Stimulated activated CD8-positive, alpha-beta memory T cell treated with anti-CD3 and anti-CD28 coated beads, Interleukin-15, amount 100 ng/mL, for 1 hour (primary cell): ENCODE measurements around the gene CHCHD1.
A peak's percentile ranks its signal among the peaks of the same experiment; 100 is the strongest.
"Not testable (repeated sequence)": the region's sequence is repeated elsewhere in the genome, so short reads cannot be mapped to it uniquely, and the experiment has no call there.

Experiments
- DNase-seq: peaks from one replicate; pipeline ENCODE4 v3.0.0-alpha.2; 2020; ENCODE audit warnings: low read depth

The CHCHD1 gene

GRCh38 chr10:73781879-73782748 is at the start of gene CHCHD1:
TSS of gene CHCHD1 (plus strand) at chr10:73782048. CDS start at chr10:73782076, 28 bp downstream.
- peak; percentile 84 for DNase-seq

DNA sequence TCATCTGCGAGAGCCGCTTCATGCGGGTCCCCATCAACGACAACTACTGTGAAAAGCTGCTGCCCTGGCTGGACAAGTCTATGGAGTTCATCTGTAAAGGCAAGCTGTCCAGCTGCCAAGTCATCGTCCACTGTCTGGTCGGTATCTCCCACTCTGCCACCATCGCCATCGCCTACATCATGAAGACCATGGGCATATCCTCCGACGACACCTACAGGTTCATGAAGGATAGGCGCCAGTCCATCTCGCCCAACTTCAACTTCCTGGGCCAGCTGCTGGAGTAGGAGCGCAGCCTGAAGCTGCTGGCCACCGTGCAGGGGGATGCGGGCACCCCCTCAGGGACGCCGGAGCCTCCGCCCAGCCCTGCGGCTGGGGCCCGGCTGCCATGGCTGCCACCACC is 49.4 kb upstream of the CHCHD1 start:
- DNase-seq, result no peak

DNA sequence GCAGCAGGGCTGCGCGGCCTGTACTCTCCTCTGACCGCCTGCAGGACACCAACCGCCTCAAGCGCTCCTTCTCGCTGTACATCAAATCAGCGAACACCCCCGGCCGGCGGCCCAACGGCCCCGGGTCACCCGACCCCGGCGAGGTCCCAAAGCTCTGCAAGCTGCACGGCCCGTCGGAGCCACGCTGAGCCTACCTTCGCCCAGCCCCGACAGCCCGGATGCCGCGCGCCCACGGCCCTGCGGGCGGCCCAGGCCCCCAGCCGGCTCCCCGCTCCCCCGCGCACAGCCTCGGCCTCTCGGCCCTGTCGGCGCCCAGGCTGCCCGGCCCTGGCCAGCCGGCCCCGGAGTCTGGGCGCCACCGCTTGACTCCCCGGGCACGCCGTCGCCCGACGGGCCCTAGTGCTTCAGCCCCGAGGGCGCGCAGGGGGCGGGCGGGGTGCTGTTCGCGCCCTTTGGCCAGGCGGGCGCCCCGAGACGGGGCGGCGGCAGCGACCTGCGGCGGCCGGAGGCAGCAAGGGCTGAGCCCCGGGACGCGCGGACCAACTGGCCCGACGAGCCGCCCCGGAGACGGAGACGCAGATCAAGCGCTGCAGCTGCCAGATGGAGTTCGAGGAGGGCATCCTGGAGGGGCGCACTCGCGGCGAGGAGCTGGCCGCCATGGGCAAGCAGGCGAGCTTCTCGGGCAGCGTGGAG is 48.8 kb upstream of the CHCHD1 start:
- DNase-seq, result no peak

DNA sequence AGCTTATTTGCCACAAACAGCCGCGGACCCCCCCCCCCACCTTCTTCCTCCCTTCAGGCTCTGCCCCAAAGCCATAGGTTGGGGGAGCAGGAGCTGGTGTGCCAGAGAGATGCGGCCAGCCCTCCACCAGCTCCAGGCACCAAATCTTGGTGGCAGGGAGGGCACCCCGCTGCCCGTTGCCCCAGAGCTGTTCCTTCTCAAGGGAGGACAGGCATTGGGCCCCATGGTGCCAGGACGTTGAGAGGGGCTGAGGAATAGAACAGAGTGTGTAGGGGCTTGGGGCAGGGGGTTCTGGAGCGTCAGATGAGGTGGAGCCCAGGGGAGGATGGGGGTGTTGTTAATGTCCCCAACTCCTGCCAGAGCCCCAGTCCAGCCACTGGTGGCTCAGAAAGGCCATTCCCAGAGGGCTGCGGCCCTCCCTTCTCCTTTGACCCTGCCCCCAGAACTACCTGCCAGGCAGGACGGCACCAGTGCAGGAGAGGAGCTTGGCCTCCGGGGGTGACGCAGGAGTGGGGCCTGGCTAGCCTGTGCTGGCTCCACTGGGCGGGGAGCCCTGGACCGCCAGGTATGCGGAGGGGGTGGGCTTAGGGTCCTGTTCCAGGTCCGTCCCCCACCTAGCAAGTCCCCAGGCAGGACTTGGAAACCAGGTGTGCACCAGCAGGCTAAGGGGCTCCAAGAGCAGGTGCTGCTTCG is 47.7 kb upstream of the CHCHD1 start:
- no peak for DNase-seq

- no peak for DNase-seq
Observed at GRCh38 chr10:73734796-73735305, 47.0 kb upstream of the CHCHD1 start.

DNA sequence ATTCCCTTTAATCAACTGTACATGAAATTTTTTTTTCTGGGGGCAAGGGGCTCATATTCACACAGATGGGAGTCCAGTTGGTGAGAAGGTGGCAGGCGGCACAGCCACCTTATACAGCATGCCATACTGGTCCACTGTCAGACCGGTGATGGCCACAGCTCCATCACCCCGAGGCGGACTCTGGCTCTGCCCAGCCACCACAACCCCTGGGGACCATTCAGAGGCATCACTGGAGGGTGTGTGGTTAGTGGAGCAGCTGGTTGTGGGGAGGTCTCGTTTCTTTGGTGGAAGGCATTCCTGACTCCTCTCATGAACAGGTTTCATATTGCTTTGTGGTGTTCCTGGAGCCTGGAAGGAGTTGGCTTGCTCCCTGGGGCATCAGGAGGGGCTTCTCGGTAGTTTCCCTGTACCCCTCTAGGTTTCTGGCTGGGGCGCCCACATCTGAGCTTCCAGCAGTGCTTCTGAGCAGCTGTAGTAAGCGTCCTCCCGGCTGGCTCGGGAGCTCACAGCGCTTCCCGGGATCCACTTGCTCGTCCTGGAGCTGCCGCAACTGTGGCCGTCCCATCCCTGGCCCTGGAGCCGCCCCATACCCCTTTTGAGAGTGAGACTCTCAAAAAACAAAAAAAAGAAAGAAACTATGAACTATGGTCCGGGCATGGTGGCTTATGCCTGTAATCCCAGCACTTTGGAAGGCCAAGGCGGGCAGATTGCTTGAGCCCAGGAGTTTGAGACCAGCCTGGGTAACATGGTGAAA is 41.2 kb upstream of the CHCHD1 start:
- not testable (repeated sequence) for DNase-seq

DNA sequence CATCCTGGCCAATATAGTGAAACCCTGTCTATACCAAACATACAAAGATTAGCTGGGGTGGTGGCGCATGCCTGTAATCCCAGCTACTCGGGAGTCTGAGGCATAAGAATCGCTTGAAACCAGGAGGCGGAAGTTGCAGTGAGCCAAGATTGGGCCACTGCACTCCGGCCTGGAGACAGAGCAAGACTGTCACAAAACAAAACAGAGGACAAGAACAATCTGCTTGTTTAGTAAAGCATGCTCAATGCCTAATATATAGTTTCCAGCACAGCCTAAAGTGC is 39.5 kb upstream of the CHCHD1 start:
- DNase-seq, result no peak

- DNase-seq, result no peak
Observed at GRCh38 chr10:73743327-73743904, 38.4 kb upstream of the CHCHD1 start.

DNA sequence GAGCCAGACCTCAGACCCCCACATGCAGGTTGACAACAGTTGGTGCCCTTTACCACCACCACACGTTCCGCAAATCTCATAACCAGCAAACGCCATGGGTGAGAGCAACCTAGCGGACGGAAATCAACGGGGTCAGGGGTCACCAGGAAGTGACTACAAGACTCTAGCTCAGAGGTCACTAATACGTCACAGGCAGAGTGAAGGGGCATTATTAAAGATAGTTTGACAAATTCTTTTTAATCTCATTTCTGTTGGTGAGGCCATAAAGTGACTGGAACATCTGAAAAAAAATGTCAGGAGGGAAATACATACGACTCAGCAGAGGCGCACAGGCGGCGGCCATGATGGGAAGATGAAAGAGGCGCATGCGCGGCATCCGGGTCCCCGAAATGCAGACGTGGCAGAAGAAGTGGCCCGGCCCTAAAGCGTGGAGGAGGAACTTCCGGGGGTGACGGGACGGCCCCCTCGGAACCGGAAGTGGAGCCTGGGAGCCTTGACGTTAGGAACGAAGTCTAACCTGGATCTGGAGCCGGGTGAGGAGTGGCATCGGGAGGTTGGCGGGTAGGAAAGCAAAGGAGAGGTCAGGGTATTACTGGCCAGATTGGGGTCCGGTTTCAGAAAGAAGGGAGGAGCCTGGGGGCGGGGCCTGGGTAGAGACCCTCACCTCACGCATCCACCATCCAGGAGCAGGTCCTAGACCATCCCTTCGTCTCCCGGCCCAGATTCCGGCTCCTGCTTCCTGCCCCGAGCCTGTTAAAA is 37.8 kb upstream of the CHCHD1 start, which contains the start of gene SEC24C:
TSS of gene SEC24C (plus strand) at position 468 of the 759 bp plus-strand sequence. CDS start 2,461 bp downstream, outside the sequence.
- peak; percentile 90 for DNase-seq

GRCh38 chr10:73744664-73744975 is 37.2 kb upstream of the CHCHD1 start:
- peak; percentile 30 for DNase-seq

DNA sequence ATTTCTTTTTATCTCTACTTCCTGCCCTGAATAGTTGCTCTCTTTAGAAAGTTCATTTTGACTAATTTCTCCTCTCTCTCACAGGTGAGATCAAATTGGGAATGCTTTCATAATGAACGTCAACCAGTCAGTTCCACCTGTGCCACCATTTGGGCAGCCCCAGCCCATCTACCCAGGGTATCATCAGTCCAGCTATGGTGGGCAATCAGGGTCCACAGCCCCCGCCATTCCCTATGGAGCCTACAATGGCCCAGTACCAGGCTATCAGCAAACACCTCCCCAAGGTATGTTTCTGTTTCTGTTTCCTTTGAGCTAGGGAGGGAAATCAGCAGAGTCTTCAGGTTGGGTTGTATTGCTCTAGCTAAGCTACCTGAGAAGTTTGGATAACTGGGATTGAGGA is 35.1 kb upstream of the CHCHD1 start:
- DNase-seq, result no peak

DNA sequence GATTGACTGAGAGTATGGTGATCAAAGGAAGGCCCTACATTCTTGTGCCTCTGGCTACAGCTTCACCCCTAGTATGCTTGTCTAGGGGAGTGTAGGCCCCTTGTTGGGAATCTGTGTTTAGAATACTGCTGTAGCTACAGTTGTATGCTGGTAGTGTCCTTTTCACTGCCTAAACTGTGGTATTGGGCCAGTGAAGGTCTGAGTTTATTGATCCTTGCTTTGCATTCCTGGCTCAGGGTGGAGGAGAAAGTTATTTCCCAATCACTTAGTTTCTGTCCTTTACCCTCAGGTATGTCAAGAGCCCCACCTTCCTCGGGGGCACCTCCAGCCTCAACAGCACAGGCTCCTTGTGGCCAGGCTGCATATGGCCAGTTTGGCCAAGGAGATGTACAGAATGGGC is 31.0 kb upstream of the CHCHD1 start:
- DNase-seq, result no peak

DNA sequence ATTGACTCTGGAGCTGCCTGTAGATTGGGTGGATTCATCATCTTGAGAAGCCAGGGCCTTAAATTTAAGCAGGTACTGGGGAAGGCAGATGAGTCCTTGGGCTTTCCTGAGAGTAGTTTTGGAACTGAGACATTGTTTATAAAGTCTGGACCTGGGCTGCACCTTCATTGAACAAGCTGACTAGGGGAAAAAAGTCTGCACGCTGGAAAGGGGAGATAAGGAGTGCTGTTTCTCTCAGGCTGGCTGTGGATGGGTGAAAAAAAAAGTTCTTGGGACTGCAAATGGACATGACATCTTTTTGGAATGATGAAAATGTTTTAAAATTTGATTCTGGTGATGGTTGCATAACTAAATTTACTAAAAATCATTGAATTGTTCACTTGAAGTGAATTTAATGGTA is 25.7 kb upstream of the CHCHD1 start:
- no peak for DNase-seq

GRCh38 chr10:73758704-73759511 is 22.9 kb upstream of the CHCHD1 start:
- DNase-seq, result no peak

DNA sequence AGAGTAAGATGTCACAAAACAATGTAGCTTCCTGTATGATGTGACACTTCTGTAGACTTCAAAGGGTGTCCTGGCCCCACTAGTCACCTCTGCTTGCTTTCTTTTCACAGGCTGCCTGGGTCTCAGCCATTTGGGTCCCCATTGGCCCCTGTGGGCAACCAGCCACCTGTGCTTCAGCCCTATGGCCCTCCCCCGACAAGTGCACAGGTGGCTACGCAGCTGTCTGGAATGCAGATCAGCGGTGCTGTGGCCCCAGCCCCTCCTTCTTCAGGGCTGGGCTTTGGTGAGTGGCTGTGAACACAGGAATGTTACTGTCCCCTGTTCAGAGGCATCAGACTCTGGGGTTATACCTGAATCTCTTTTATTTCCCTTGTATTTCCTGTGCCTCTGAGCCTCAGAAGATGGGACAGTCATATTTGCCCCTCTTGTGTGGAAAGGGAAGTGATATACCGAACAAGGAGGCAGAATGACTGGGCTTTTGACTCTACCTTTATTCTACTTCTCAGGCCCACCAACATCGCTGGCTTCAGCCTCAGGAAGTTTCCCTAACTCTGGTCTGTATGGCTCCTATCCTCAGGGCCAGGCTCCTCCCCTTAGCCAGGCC is 22.2 kb upstream of the CHCHD1 start:
- DNase-seq, result no peak

DNA sequence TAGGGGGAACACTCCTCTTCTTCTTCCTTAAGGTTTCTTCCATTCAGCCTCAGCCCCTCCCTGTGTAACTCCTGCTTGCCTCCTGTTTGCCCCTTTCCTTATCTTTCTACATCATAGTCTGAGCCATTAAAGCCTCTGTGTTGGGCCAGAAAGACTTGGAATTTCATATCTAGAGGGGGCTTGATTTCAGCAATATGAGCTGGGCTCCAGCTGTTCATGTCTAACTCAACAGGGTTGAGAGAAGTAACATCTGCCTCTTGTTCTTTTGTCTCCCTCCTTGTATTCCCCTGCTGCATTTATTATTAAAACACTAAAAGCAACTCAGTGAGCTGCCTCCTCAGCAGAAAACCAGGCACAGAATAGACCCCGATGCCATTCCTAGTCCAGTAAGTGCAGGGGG is 20.1 kb upstream of the CHCHD1 start:
- no peak for DNase-seq

DNA sequence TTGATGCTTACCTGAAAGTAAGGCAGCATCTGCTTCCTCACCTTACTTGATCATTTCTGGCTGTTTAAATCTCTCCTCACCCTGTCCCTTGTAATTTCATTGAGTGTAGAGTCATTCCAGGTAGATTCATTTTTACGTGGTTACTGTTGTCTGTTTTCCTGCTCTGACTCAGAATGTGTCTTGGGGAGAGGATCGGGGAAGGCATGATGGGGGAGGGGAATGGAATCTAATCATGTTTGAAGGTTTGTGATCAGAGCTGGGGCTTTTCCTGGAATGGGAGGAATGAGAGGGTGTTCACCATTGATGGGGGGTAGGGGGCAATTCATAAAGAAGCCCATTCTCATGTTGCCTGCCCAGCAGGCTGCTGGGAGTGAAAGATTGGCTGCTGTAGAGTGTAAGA is 18.9 kb upstream of the CHCHD1 start:
- no peak for DNase-seq

GRCh38 chr10:73763343-73763742 is 18.5 kb upstream of the CHCHD1 start:
- DNase-seq, result no peak

- no peak for DNase-seq
Observed at GRCh38 chr10:73765066-73765465, 16.8 kb upstream of the CHCHD1 start.

DNA sequence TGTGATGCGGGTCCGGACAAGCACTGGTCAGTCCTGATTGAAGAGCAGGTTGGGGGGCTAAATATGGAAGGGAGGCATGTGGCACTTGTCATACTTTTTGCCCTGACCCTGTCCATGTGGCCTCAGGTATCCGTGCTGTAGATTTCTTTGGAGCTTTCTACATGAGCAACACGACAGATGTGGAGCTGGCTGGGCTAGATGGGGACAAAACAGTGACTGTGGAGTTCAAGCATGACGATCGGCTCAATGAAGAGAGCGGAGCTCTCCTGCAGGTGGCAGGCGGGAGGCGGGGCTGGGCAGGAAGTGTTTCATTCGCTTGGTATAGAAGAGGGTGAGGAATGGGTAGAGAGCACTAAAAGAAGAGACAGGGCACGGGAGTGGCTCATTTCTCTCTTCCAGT is 13.0 kb upstream of the CHCHD1 start:
- no peak for DNase-seq
